Epithelial cell of proximal tubule (primary cell): Measurements from ENCODE around the gene SEMA3F. TPM values are rescaled to one million over a fixed set of nuclear protein-coding genes. Genes with fewer than 3 reads are reported as not detected.

Experiments used
- DNase-seq: peaks from one replicate; pipeline ENCODE4 v3.0.0-alpha.2; 2011; ENCODE audit warnings: low read depth
- H3K4me3 ChIP-seq: 2 replicates; pipeline ENCODE4 v1.5.1; 2011; ENCODE audit warnings: low read depth, mild to moderate bottlenecking, low read length
- CTCF ChIP-seq: conservative IDR thresholded peaks from 2 replicates; pipeline ENCODE4 v1.5.1; 2012; ENCODE audit warnings: low read depth, mild to moderate bottlenecking, low read length
- total RNA-seq: library from RNA; depleted of rRNA; stranded (reverse); fragments of >200 nt; gene quantifications from 2 replicates; pipeline ENCODE4 v1.2.3, GENCODE V29; 2015

SEMA3F gene
- total RNA-seq, 1 donor from 2014 or later = 58.6 TPM

GRCh38 chr3:50165910-50166538, 10.9 kb downstream of the SEMA3F start:
- DNase-seq = no peak
- H3K4me3 ChIP-seq = no peak overlapping the region
- no peak for TF ChIP-seq CTCF

GRCh38 chr3:50166620-50167019, 11.5 kb downstream of the SEMA3F start:
- no peak for DNase-seq
- no peak overlapping the region for H3K4me3 ChIP-seq
- no peak for TF ChIP-seq CTCF

GRCh38 chr3:50167069-50167840, 12.1 kb downstream of the SEMA3F start:
- no peak overlapping the region for H3K4me3 ChIP-seq

GRCh38 chr3:50167841-50168209, 12.7 kb downstream of the SEMA3F start:
- TF ChIP-seq CTCF = no peak
- DNase-seq = no peak
- H3K4me3 ChIP-seq = no peak overlapping the region

More at GRCh38 chr3:50167069-50167840, 12.1 kb downstream of the SEMA3F start:
- no peak for DNase-seq
- TF ChIP-seq CTCF = no peak

- no peak for DNase-seq
- H3K4me3 ChIP-seq = no peak overlapping the region
- no peak for TF ChIP-seq CTCF
Measured at GRCh38 chr3:50168388-50168787, 13.3 kb downstream of the SEMA3F start.

- TF ChIP-seq CTCF = no peak
- H3K4me3 ChIP-seq = no peak overlapping the region
- no peak for DNase-seq
Measured at GRCh38 chr3:50168791-50169190, 13.7 kb downstream of the SEMA3F start.
